Panc1 (cell line): ENCODE results near the gene HUS1B.

Source experiments
- POLR2AphosphoS5 ChIP-seq: IDR thresholded peaks from 2 replicates; pipeline ENCODE4 v1.6.1; 2012; ENCODE audit warnings: mild to moderate bottlenecking, low read depth, low read length, moderate library complexity
- TF ChIP-seq, protein P1 (sequence below): fragments of 450-650 bp; IDR thresholded peaks from 2 replicates; pipeline ENCODE4 v1.5.1; 2017; ENCODE audit warnings: mild to moderate bottlenecking
- TF ChIP-seq, protein P2 (sequence below), 2 experiments: IDR thresholded peaks; 2 replicates each; pipeline ENCODE4 v1.6.1; 2011 to 2012; ENCODE audit warnings: low read depth in 2 of 2, control low read depth in 1 of 2, low read length in 1 of 2, mild to moderate bottlenecking in 1 of 2, moderate library complexity in 1 of 2; ENCODE audit not compliant: insufficient read depth in 1 of 2

DNA sequence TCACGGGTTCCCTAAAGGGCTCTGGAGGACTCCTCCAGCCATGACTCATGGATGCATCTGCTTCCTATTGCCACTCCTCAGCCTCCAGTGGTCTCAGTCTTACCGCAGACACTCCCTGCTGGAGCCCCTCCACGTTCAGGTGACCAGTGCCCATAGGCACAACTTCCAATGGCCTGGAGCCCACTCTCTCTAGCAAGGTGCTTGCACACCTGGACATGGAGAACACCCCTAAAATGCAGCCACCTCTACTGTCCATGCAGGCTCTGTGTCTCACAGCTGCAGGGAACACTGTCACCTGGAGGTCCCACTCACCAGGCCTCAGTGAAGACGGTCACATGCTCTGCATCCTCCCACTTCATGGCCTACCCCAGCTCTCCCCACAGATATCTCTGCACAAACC is 36.0 kb downstream of the HUS1B start:
- TF ChIP-seq, protein P1, sequence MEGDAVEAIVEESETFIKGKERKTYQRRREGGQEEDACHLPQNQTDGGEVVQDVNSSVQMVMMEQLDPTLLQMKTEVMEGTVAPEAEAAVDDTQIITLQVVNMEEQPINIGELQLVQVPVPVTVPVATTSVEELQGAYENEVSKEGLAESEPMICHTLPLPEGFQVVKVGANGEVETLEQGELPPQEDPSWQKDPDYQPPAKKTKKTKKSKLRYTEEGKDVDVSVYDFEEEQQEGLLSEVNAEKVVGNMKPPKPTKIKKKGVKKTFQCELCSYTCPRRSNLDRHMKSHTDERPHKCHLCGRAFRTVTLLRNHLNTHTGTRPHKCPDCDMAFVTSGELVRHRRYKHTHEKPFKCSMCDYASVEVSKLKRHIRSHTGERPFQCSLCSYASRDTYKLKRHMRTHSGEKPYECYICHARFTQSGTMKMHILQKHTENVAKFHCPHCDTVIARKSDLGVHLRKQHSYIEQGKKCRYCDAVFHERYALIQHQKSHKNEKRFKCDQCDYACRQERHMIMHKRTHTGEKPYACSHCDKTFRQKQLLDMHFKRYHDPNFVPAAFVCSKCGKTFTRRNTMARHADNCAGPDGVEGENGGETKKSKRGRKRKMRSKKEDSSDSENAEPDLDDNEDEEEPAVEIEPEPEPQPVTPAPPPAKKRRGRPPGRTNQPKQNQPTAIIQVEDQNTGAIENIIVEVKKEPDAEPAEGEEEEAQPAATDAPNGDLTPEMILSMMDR: no peak
- TF ChIP-seq, protein P2, sequence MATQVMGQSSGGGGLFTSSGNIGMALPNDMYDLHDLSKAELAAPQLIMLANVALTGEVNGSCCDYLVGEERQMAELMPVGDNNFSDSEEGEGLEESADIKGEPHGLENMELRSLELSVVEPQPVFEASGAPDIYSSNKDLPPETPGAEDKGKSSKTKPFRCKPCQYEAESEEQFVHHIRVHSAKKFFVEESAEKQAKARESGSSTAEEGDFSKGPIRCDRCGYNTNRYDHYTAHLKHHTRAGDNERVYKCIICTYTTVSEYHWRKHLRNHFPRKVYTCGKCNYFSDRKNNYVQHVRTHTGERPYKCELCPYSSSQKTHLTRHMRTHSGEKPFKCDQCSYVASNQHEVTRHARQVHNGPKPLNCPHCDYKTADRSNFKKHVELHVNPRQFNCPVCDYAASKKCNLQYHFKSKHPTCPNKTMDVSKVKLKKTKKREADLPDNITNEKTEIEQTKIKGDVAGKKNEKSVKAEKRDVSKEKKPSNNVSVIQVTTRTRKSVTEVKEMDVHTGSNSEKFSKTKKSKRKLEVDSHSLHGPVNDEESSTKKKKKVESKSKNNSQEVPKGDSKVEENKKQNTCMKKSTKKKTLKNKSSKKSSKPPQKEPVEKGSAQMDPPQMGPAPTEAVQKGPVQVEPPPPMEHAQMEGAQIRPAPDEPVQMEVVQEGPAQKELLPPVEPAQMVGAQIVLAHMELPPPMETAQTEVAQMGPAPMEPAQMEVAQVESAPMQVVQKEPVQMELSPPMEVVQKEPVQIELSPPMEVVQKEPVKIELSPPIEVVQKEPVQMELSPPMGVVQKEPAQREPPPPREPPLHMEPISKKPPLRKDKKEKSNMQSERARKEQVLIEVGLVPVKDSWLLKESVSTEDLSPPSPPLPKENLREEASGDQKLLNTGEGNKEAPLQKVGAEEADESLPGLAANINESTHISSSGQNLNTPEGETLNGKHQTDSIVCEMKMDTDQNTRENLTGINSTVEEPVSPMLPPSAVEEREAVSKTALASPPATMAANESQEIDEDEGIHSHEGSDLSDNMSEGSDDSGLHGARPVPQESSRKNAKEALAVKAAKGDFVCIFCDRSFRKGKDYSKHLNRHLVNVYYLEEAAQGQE (IDR thresholded peaks at IDR 0.05; ENCODE audit: insufficient read depth in 1 of 2, low read depth in 2 of 2, low read length in 1 of 2): no peak
- TF ChIP-seq POLR2AphosphoS5: no peak
